AG09319 (cell line): ENCODE data around the gene STRN4.
A peak's percentile ranks its signal among the peaks of the same experiment; 100 is the strongest.

Source experiments
- DNase-seq: peaks from one replicate; pipeline ENCODE4 v3.0.0-alpha.2; 2010; ENCODE audit warnings: low read depth; ENCODE audit errors: extremely low read depth
- TF ChIP-seq, protein P1 (sequence below): IDR thresholded peaks from 2 replicates; pipeline ENCODE4 v1.5.1; 2011; ENCODE audit warnings: low read depth, mild to moderate bottlenecking, inconsistent platforms, low read length, moderate library complexity

The STRN4 gene

DNA sequence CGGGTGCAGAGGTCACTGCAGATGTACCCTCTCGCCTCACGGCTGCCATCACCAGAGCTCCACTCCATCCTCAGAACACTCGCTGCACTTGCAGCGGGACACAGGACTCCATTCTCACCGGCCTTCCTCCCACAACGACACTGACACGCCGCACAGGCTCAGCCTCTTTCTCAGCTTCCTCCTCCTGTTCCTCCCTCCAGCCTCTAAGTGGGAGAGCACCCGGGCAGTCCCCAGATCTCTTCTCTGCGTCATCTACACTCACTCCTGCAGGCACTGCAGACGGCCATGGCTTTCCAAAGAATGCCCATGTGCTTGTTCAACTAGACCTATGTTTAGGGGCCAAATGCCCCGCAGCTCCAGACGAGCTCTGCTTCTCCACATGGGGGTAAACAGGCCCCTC is 14.7 kb downstream of the STRN4 start:
- TF ChIP-seq, protein P1, sequence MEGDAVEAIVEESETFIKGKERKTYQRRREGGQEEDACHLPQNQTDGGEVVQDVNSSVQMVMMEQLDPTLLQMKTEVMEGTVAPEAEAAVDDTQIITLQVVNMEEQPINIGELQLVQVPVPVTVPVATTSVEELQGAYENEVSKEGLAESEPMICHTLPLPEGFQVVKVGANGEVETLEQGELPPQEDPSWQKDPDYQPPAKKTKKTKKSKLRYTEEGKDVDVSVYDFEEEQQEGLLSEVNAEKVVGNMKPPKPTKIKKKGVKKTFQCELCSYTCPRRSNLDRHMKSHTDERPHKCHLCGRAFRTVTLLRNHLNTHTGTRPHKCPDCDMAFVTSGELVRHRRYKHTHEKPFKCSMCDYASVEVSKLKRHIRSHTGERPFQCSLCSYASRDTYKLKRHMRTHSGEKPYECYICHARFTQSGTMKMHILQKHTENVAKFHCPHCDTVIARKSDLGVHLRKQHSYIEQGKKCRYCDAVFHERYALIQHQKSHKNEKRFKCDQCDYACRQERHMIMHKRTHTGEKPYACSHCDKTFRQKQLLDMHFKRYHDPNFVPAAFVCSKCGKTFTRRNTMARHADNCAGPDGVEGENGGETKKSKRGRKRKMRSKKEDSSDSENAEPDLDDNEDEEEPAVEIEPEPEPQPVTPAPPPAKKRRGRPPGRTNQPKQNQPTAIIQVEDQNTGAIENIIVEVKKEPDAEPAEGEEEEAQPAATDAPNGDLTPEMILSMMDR, result no peak
- no peak for DNase-seq

DNA sequence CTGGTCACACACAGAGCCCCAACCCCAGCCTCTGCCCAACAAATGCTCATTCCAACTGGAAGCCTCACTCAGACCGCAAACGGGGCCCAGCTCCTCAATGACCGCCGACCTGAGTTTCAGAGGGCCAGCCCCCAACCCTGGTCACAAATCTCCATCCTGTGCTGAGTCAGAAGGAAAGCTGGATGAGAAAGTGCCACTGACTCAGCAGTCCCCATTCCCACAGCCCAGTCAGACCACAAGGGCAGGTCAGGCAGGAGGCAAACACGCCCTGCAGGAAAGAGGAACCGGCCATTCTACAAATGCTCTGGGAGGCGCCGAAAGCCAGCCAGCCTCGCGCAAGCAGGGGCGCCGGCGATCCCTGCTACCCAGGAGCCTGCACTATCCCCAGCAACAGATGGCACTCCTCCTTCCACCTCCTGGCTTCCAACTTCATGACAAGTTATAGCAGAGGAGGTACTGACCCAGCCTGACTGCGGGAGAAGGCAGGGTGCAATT is 15.2 kb downstream of the STRN4 start:
- peak; percentile 40 for DNase-seq
- TF ChIP-seq, protein P1, result no peak

DNA sequence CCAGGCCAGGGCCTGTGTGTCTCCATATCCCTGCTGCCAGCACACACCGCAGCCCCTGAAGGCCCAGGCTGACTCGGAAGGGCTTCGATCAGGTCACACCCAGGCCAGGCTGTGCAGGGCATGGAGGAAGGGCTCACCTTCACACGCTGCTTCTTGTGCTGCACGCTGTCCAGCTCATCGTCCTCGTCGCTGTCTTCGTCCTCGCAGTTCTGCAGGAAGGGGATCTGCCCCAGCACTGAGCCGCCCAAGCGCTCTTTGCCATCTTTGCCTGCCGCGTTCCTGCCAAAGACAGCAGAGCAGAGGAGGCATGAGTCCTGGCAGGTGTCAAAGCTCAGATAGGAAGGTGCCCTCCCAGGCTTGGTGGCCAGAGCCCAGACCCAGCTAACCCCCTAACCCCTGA is 15.7 kb downstream of the STRN4 start:
- TF ChIP-seq, protein P1, result no peak
- DNase-seq, result no peak

DNA sequence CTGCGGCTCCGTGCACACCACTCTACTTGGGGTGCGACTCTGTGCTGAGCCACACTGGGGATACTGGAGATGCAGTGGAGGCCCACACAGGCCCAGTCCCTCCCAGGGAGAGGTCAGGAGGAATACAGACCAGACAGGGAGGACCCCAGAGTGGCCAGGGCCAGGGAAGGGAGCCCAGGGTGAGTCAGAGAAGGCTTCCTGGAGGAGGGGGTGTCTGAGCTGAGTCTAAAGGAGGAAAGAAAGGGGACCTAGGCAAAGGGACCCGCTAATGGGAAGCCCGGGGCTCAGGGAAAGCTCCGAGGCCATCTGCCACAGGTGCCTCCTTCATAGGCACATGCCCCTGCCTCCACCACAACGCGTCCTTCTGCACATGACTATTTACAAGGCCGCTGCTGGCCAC is 16.1 kb downstream of the STRN4 start:
- TF ChIP-seq, protein P1, result no peak
- DNase-seq, result no peak

DNA sequence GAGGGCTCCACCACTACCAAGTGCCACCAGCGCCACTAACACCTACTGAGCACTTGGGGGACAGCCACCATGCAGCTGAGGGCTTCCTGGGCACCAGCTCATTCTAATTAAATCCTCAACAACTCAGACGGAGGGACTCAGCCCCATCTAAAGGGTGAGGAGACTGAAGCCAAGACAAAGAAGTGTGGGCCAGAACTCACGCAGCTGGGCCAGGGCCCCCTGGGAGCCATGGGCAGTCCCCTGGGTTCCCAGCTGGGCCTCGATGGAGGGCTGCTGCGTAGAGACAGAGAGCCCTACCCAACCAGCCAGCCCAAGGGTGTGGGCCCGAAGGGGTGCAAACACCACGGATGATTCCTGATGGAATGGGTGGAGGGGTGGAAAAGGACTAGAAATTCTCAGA is 16.6 kb downstream of the STRN4 start:
- no peak for DNase-seq
- TF ChIP-seq, protein P1, result no peak

DNA sequence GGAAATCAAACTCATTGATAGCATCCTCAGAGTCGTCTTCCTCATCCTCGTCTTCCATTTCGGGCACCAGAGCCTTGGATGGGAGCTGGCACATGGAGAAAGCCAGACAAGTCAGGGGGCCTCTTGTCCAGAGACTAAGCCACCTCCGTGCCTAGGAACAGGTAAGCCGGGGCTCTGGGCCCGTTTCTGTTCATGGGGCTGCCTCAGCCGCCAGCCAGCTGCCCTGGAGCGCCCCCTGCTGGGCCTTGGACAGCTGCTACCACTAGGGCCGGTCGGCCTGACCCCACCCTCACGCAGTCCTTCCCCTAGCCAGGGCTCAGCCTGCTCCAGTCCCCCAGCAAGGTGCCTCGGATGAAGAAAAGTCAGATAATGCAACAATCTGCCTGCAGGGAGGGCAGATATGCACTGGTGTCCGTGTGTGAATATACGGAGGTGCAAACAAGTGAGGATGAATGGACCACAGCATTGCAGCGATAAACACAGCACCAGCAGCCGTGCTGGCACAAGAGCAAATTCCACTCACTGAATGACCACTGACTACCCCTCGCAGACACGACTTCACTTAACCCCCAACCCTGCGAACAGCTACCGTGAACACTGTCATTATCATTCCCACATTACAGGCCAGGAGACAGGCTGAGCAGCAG is 17.4 kb downstream of the STRN4 start:
- TF ChIP-seq, protein P1, result peak; percentile 90
- no peak for DNase-seq

DNA sequence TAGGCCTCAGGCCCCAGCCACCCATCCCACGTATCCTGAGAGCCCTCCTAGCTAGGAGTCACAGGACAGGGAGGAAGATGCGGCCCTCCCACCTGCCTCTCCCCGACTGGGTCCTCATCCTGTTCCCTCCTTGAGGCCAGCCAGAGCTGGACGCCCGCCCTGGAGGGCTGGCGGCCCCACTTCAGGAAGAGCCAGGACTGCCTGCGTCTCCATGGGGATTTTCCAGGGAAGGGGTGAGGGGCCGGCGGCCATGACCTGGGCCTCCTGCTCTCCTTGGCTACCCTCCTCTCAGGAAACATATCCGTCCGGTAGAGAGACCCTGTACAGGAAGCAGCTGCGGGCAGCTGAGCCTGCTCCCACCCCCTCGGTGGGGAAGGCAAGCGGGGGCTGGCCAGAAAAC is 18.0 kb downstream of the STRN4 start:
- DNase-seq, result no peak
- TF ChIP-seq, protein P1, result no peak
